ENCODE data around the gene PAF1.

GRCh38 chr19:39347332-39348164 is 43.4 kb downstream of the PAF1 start:
- TF ChIP-seq, protein P1, sequence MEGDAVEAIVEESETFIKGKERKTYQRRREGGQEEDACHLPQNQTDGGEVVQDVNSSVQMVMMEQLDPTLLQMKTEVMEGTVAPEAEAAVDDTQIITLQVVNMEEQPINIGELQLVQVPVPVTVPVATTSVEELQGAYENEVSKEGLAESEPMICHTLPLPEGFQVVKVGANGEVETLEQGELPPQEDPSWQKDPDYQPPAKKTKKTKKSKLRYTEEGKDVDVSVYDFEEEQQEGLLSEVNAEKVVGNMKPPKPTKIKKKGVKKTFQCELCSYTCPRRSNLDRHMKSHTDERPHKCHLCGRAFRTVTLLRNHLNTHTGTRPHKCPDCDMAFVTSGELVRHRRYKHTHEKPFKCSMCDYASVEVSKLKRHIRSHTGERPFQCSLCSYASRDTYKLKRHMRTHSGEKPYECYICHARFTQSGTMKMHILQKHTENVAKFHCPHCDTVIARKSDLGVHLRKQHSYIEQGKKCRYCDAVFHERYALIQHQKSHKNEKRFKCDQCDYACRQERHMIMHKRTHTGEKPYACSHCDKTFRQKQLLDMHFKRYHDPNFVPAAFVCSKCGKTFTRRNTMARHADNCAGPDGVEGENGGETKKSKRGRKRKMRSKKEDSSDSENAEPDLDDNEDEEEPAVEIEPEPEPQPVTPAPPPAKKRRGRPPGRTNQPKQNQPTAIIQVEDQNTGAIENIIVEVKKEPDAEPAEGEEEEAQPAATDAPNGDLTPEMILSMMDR (IDR thresholded peaks at IDR 0.05; ENCODE audit: low read length): no peak
- no peak for TF ChIP-seq EZH2 (IDR thresholded peaks at IDR 0.05; ENCODE audit: borderline replicate concordance, low read length)

All from OCI-LY1 (cell line).